K562 (cell line): Measurements from ENCODE around the gene TGDS. TPM values are rescaled to one million over a fixed set of nuclear protein-coding genes. Genes with fewer than 3 reads are reported as not detected.

ENCODE experiments used
- BRCA1 ChIP-seq, 2 experiments: fragments of 450-650 bp in 1 of 2; sonication (generic) in 1 of 2; formaldehyde crosslinking in 1 of 2; IDR thresholded peaks; 2 replicates each; pipeline versions ENCODE4 v1.5.0 to v1.6.1; 2017 to 2020; ENCODE audit warnings: mild to moderate bottlenecking in 1 of 2, missing genetic modification reagents in 1 of 2
- CHD2 ChIP-seq: IDR thresholded peaks from 2 replicates; pipeline ENCODE4 v1.6.1; 2011; ENCODE audit warnings: low read depth, low read length
- CREB3 ChIP-seq: fragments of 450-650 bp; conservative IDR thresholded peaks from 2 replicates; pipeline ENCODE4 v1.6.1; 2016; ENCODE audit warnings: missing genetic modification characterization, low read depth, mild to moderate bottlenecking, missing compliant biosample characterization, moderate library complexity
- HNRNPL ChIP-seq: fragments of 200-400 bp; formaldehyde crosslinking; IDR thresholded peaks from 2 replicates; pipeline ENCODE4 v1.6.1; 2017; ENCODE audit warnings: low read depth, mild to moderate bottlenecking, low read length
- KLF16 ChIP-seq: IDR thresholded peaks from 2 replicates; pipeline ENCODE4 v1.6.1; 2016; ENCODE audit warnings: antibody characterized with exemption
- LARP7 ChIP-seq: fragments of 450-650 bp; IDR thresholded peaks from 2 replicates; pipeline ENCODE4 v1.6.1; 2016
- PRDM10 ChIP-seq: fragments of 450-650 bp; IDR thresholded peaks from 2 replicates; pipeline ENCODE4 v1.6.1; 2018; ENCODE audit not compliant: partially characterized antibody
- PYGO2 ChIP-seq: fragments of 450-650 bp; IDR thresholded peaks from 2 replicates; pipeline ENCODE4 v1.6.1; 2016; ENCODE audit warnings: mild to moderate bottlenecking, missing genetic modification characterization, moderate library complexity, missing compliant biosample characterization
- REST ChIP-seq, 2 experiments: fragments of 450-650 bp; formaldehyde crosslinking in 1 of 2; IDR thresholded peaks; 2 replicates each; pipeline versions ENCODE4 v1.4.0 to v1.6.1; 2014 to 2020; ENCODE audit warnings: mild to moderate bottlenecking in 2 of 2, borderline replicate concordance in 1 of 2, low read depth in 1 of 2
- SIX5 ChIP-seq, 2 experiments: IDR thresholded peaks; 2 replicates each; pipeline ENCODE4 v1.6.1; 2011; ENCODE audit warnings: low read length in 2 of 2, borderline replicate concordance in 1 of 2, low read depth in 1 of 2, mild to moderate bottlenecking in 1 of 2, moderate library complexity in 1 of 2; ENCODE audit not compliant: insufficient read depth in 1 of 2
- SMC3 ChIP-seq: conservative IDR thresholded peaks from 2 replicates; pipeline ENCODE4 v1.6.1; 2011; ENCODE audit warnings: low read depth, low read length, improper control_type of control experiment; ENCODE audit not compliant: insufficient read depth
- SNAPC5 ChIP-seq: fragments of 250-450 bp; sonication (Bioruptor Pico); IDR thresholded peaks from 2 replicates; pipeline ENCODE4 v1.8.0; 2021; ENCODE audit warnings: moderate library complexity, mild to moderate bottlenecking, inconsistent platforms
- polyA plus RNA-seq, 8 experiments: library from polyadenylated mRNA; depleted of rRNA in 4 of 8; stranded (reverse) in 5 of 8; unstranded in 3 of 8; fragments of >200 nt; fragmentation: Nextera tagmentation in 2 of 8; fragmentation: Illumina TruSeq in 1 of 8; extraction: Ambion mirVana in 2 of 8; extraction: Trizol in 1 of 8; gene quantifications; 2 replicates each; pipeline versions ENCODE4 v1.2.1 to v1.2.3, GENCODE V29; 2011 to 2014; ENCODE audit warnings: inconsistent platforms in 1 of 8, missing spikeins in 1 of 8
- total RNA-seq, 7 experiments: library from RNA; depleted of rRNA in 6 of 7; stranded (reverse); fragments of >200 nt in 6 of 7; fragmentation: Illumina TruSeq in 2 of 7; extraction: Trizol in 2 of 7; gene quantifications; 2 replicates each; pipeline versions ENCODE4 v1.2.1 to v1.2.3, GENCODE V29; 2011 to 2021; ENCODE audit warnings: low replicate concordance in 1 of 7

Gene TGDS
- total and polyA plus RNA-seq, 9 of the 15 experiments (the other 6 are each of a cell fraction or from before 2014, with no cell fraction given): 9.9 to 43.7 (median 21.4) TPM

- no peak for TF ChIP-seq REST (IDR thresholded peaks at IDR 0.05; ENCODE audit: borderline replicate concordance)
- TF ChIP-seq REST (CRISPR knock-in tag; IDR thresholded peaks at IDR 0.05; ENCODE audit: low read depth): no peak
- TF ChIP-seq SNAPC5 (CRISPR knock-in tag): no peak
- TF ChIP-seq SIX5 (IDR thresholded peaks at IDR 0.05; ENCODE audit: borderline replicate concordance in 1 of 2, insufficient read depth in 1 of 2, low read depth in 1 of 2, low read length in 2 of 2): no peak
- no peak for TF ChIP-seq CHD2
- TF ChIP-seq HNRNPL: no peak
- TF ChIP-seq LARP7: no peak
- no peak for TF ChIP-seq PYGO2 (tag)
- TF ChIP-seq BRCA1 (IDR thresholded peaks at IDR 0.05): no peak
- no peak for TF ChIP-seq BRCA1 (CRISPR knock-in tag; IDR thresholded peaks at IDR 0.05)
- no peak for TF ChIP-seq CREB3 (tag)
- TF ChIP-seq PRDM10: no peak
- no peak for TF ChIP-seq SMC3
- no peak for TF ChIP-seq KLF16
Measured at GRCh38 chr13:94542917-94543316, 53.0 kb downstream of the TGDS start (continued).
